Measurements from ENCODE around the gene WBP11.

DNA sequence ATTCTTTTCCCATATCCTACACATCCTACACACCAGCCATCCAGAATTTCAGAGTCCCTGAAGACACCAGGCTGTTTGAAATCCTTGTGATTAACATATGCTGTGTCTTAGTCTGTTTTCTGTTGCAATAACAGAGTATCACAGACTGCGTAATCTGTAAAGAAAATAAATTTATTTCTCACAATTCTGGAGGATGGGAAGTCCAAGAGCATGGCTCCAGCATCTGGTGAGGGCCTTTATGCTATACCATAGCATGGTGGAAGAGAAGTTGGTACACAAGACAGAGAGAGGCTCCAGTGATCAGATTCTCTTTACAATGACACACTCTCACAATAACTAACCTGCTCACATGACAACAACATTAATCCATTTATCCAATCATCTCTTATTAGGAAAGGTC lies 36.0 kb upstream of the WBP11 start:
- no peak for TF ChIP-seq POLR2AphosphoS5 (IDR thresholded peaks at IDR 0.05)
- TF ChIP-seq, protein P1, sequence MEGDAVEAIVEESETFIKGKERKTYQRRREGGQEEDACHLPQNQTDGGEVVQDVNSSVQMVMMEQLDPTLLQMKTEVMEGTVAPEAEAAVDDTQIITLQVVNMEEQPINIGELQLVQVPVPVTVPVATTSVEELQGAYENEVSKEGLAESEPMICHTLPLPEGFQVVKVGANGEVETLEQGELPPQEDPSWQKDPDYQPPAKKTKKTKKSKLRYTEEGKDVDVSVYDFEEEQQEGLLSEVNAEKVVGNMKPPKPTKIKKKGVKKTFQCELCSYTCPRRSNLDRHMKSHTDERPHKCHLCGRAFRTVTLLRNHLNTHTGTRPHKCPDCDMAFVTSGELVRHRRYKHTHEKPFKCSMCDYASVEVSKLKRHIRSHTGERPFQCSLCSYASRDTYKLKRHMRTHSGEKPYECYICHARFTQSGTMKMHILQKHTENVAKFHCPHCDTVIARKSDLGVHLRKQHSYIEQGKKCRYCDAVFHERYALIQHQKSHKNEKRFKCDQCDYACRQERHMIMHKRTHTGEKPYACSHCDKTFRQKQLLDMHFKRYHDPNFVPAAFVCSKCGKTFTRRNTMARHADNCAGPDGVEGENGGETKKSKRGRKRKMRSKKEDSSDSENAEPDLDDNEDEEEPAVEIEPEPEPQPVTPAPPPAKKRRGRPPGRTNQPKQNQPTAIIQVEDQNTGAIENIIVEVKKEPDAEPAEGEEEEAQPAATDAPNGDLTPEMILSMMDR (IDR thresholded peaks at IDR 0.05) = no peak
- TF ChIP-seq POLR2A (IDR thresholded peaks at IDR 0.05) = no peak
